Activated T-helper 1 cell treated with anti-CD3 and anti-CD28 coated beads, Interleukin-12 subunit alpha, Interleukin-12 subunit beta, Interleukin-2, Interleukin-4 antibody, amounts not matched to agents 30 ng/mL and 10 ng/mL and 1 ng/mL, durations not matched to agents 14 hours and 24 hours and 36 hours (primary cell): ENCODE data around the gene DEPDC5. TPM values are rescaled to one million over a fixed set of nuclear protein-coding genes. Genes with fewer than 3 reads are reported as not detected.
A peak's percentile ranks its signal among the peaks of the same experiment; 100 is the strongest.
"Not testable (repeated sequence)": the region's sequence is repeated elsewhere in the genome, so short reads cannot be mapped to it uniquely, and the experiment has no call there.

Source experiments
- DNase-seq: peaks from one replicate; pipeline ENCODE4 v3.0.0; 2021; ENCODE audit warnings: low spot score
- H3K27ac Mint-ChIP-seq: one replicate; pipeline ENCODE4 v1.8.0; 2021; ENCODE audit warnings: mild to moderate bottlenecking, mixed read lengths
- H3K27me3 Mint-ChIP-seq: one replicate; pipeline ENCODE4 v1.8.0; 2022; ENCODE audit warnings: mild to moderate bottlenecking, moderate library complexity, mixed read lengths; ENCODE audit not compliant: insufficient read depth
- H3K36me3 Mint-ChIP-seq: one replicate; pipeline ENCODE4 v1.8.0; 2021; ENCODE audit warnings: low read depth, mixed read lengths
- H3K4me1 Mint-ChIP-seq: one replicate; pipeline ENCODE4 v1.8.0; 2021; ENCODE audit warnings: low read depth, mixed read lengths
- H3K4me3 Mint-ChIP-seq: one replicate; pipeline ENCODE4 v1.8.0; 2021; ENCODE audit warnings: mild to moderate bottlenecking, moderate library complexity, mixed read lengths
- H3K9me3 Mint-ChIP-seq: one replicate; pipeline ENCODE4 v1.8.0; 2021; ENCODE audit warnings: mixed read lengths
- intact Hi-C: fragments of 100-400 bp; cut with micrococcal nuclease; formaldehyde crosslinking; loops from one replicate; pipeline ENCODE4 v1.15.1; 2024
- total RNA-seq: library from RNA; stranded (reverse); gene quantifications from 2 replicates; pipeline ENCODE4 v1.2.3, GENCODE V29; 2022

Gene DEPDC5
- total RNA-seq = 39.9 and 42.6 TPM in 2 replicates

DNA sequence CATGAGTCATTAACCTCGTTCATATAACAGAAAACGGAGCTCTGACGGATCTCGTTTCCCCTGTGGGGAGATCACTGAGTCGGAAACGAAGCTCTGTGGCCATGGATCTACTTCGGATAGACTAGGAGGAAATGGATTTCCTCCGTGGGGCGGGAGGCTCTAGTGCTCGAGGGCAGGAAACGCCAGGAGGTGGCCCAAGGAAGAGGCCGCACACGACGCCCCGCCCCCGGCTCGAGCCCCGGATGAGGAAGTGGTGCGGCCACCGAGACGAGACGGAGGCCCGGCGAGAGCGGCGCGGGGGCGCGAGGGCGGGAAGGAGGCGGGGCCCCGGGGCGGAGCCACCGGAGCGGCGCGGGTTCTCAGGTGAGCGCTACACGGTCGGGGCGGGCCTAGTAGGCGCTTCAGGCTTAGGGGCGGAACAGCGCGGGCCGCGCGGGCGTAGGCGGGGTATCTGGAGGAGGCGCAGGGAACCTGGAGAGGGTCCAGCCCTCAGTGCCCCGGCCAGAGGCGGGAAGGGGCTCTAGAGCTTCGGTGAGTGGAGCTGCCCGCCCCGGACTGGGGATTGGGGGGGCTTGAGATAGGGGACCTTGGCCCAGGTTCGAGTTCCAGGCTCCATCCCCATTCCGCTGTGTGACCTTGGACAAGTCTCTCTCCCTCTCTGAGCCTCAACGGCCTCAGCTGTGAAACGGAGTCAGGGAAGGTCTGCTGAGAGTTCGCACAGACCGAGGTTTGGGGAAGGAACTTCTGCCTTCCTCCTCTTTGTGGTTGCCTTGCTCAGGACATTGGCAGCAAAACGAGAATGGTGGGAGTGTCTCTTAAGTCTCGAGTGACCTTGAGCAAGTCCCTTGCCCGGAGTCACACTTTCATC is at the start of gene DEPDC5:
Gene DEPDC5 (plus strand): TSS at position 386 of the 868 bp plus-strand sequence. CDS start 903 bp downstream, outside the sequence.
- H3K27ac Mint-ChIP-seq = peak within 1 kb of the TSS; percentile 99
- H3K4me1 Mint-ChIP-seq = peaks cover 40% of the 10 kb centered on the region
- H3K4me3 Mint-ChIP-seq = peak within 1 kb of the TSS; percentile 86
- intact Hi-C loops = loop anchor here (1.0 to 5.0 kb wide), 9 partner anchors 62 to 1162 kb away; partner anchors contain the start of genes FBXO7, PATZ1, PES1 and PISD
- no peaks in the 10 kb centered on the region for H3K9me3 Mint-ChIP-seq
- no peaks in the 10 kb centered on the region for H3K27me3 Mint-ChIP-seq
- peak; percentile 98 for DNase-seq
- no peaks in the 10 kb centered on the region for H3K36me3 Mint-ChIP-seq

DNA sequence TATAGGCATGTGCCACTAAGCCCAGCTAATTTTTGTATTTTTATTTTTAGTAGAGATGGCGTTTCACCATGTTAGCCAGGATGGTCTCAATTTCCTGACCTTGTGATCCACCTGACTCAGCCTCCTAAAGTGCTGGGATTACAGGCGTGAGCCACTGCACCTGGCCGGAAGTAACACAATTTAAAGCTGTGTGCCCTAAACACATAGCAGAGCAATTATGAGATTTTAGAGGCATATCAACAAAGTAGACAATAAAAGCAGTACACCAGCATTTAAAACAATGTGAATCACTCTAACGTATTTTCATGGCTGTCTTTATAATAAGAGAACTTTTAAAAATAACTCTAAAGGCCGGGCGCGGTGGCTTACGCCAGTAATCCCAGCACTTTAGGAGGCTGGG is 46.3 kb upstream of the DEPDC5 start:
- Mint-ChIP-seq H3K4me1 (peaks cover 5% of the 10 kb centered on the region), H3K4me3 (no peak overlapping the region), H3K36me3 (peaks cover 33% of the 10 kb centered on the region), H3K9me3 (no peaks in the 10 kb centered on the region), H3K27me3 (no peaks in the 10 kb centered on the region), H3K27ac (no peak overlapping the region)
- intact Hi-C loops = no loop called here
- DNase-seq = no peak

DNA sequence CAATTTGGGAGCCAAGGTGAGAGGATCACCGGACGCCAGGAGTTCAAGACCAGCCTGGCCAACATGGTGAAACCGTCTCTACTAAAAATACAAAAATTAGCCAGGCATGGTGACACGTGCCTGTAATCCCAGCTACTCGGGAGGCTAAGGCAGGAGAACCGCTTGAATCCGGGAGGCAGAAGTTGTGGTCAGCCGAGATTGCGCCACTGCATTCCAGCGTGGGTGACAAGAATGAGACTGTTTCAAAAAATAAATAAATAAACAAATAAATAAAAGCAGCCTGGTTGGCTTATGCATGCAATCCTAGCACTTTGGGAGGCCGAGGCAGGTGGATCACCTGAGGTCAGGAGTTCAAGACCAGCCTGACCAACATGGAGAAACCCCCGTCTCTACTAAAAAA is 42.6 kb upstream of the DEPDC5 start:
- H3K9me3 Mint-ChIP-seq, intact Hi-C loops, DNase-seq, H3K4me1 Mint-ChIP-seq, H3K27me3 Mint-ChIP-seq, H3K4me3 Mint-ChIP-seq, H3K27ac Mint-ChIP-seq: not testable (repeated sequence)
- H3K36me3 Mint-ChIP-seq = peaks cover 38% of the 10 kb centered on the region

DNA sequence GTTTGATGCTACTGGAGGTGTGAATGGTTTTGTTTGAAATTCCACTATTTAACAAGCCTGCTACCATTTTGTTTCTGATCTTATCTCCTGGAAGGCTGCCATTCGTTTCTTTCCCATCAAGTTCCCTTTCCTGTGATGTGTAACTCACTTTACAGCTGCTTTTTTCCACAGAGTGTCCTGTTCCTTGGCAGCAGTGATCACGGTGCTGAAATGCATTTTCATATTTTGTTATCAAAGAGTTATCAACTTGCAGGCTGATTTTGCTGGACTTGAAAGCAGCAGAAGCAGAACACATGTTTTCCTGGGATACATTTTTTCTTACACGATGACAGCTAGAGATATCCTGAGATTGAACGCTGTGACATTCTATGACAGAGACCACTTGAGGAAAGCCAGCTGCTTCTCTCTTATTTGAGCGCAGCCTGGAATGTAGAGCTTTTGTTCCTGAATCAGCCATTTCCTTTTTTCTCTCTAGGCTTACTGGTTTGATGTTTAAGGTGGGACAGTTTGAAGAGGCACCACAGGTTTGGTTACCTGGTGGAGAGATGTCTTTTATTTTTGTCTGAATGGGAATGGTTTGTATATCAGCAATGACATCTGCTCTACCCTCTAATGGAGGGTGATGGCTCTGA is 38.6 kb upstream of the DEPDC5 start:
- Mint-ChIP-seq H3K27ac (no peak overlapping the region), H3K9me3 (no peaks in the 10 kb centered on the region), H3K27me3 (no peaks in the 10 kb centered on the region), H3K4me1 (no peaks in the 10 kb centered on the region), H3K36me3 (peaks cover 47% of the 10 kb centered on the region), H3K4me3 (no peak overlapping the region)
- intact Hi-C loops = no loop called here
- no peak for DNase-seq

DNA sequence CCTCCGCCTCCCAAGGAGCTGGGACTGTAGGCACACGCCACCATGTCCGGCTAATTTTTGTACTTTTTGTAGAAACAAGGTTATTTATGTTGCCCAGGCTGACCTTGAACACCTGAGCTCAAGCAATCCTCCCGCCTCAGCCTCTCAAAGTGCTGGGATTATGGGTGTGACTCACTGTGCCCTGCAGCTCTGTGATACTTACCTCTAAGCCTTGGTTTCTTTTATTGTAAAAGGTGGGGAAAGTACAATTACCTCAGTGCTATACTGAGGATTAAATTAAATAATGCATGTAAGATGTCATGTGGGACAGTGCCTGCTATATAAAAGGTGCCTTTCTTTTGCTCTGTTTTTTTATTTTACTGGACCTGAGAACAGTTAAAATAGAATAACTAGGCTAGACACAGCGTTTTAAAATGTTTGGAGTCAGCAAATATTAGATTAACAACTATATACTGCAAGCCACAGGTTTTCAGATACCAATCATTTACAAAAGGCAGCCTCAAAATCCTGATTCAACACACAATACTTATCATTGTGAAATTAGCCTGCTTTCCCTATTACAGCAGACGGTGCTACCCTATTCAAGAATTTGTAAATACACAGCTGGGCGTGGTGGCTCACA is 33.9 kb upstream of the DEPDC5 start:
- no peak overlapping the region for H3K27ac Mint-ChIP-seq
- no peaks in the 10 kb centered on the region for H3K4me1 Mint-ChIP-seq
- intact Hi-C loops = no loop called here
- H3K4me3 Mint-ChIP-seq = no peak overlapping the region
- no peak for DNase-seq
- peaks cover 38% of the 10 kb centered on the region for H3K36me3 Mint-ChIP-seq
- H3K27me3 Mint-ChIP-seq = no peaks in the 10 kb centered on the region
- H3K9me3 Mint-ChIP-seq = no peaks in the 10 kb centered on the region

DNA sequence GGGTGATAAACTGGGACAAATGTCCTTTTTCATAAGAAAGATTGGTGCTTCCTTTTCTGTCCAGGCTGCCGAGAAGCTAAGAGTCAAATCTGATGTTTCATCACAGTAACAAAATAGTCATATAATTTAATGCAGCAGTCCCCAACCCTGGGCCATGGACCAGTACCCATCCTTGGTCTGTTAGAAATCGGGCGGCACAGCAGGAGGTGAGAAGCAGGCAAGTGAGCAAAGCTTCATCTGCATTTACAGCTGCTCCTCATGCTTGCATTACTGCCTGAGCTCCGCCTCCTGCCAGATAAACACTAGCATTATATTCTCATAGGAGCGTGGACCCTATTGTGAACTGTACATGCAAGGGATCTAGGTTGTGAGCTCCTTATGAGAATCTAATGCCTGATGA is 30.1 kb upstream of the DEPDC5 start:
- Mint-ChIP-seq H3K4me3 (no peak overlapping the region), H3K36me3 (peaks cover 22% of the 10 kb centered on the region), H3K9me3 (no peaks in the 10 kb centered on the region), H3K4me1 (no peaks in the 10 kb centered on the region), H3K27ac (no peak overlapping the region), H3K27me3 (no peaks in the 10 kb centered on the region)
- intact Hi-C loops = no loop called here
- DNase-seq = no peak

DNA sequence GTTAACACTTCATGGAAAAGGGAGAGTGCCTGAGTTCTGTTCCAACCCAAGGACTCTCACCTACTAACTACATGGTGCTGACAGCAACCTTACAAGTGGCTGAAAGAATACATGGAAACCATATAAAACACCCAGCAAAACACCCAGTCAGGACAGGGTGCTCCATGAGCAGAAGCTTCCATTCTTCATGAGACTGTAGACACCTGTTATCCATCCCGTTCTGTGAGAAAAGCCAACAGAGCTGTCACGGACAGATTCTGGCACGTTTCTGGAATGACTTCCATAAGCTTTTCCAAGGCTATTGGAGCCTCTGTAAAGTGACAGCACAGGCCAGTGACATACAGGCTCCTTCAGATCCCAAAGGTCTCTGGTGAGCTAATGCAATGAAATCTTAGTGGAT is 27.1 kb upstream of the DEPDC5 start:
- intact Hi-C loops = no loop called here
- no peaks in the 10 kb centered on the region for H3K9me3 Mint-ChIP-seq
- peaks cover 5% of the 10 kb centered on the region for H3K4me1 Mint-ChIP-seq
- no peak overlapping the region for H3K4me3 Mint-ChIP-seq
- H3K27me3 Mint-ChIP-seq = no peaks in the 10 kb centered on the region
- peaks cover 16% of the 10 kb centered on the region for H3K36me3 Mint-ChIP-seq
- H3K27ac Mint-ChIP-seq = no peak overlapping the region
- DNase-seq = no peak

DNA sequence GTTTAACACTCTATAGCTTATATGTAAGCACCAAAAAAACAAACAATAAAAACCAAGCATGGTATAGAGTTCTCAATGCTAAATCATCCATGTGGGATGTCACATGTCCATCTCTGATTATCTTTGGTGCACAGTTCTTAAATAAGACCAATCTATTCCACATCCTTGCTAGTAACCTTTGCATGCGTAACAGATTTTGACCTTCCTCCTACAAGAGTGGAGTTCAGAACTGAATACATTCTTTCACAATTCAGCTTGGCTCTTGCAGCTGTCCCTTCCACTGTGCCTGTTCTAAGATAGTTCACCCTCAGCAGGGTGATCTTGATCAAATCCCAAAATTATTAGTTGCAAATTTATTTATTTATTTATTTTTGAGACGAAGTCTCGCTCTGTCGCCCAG is 25.0 kb upstream of the DEPDC5 start:
- no peaks in the 10 kb centered on the region for H3K27me3 Mint-ChIP-seq
- no peak for DNase-seq
- H3K9me3 Mint-ChIP-seq = no peaks in the 10 kb centered on the region
- no peak overlapping the region for H3K4me3 Mint-ChIP-seq
- peaks cover 14% of the 10 kb centered on the region for H3K36me3 Mint-ChIP-seq
- no peak overlapping the region for H3K27ac Mint-ChIP-seq
- intact Hi-C loops = no loop called here
- H3K4me1 Mint-ChIP-seq = peaks cover 11% of the 10 kb centered on the region

DNA sequence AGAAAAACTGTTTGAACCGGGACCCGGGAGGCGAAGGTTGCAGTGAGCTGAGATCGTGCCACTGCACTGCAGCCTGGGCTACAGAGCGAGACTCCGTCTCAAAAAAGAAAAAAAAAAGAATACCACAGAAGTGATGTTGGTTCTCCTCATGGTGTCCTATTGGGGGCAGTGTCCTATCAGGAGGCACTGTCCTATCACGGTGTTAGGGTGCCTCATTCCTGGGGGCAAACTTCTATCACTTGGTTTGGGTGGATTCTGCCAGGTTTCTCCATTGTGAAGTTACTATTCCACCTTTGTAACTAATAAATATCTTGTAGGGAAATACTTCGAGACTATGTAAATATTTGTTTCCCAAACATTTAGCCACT is 23.5 kb upstream of the DEPDC5 start:
- Mint-ChIP-seq H3K4me1 (peaks cover 17% of the 10 kb centered on the region), H3K27me3 (no peaks in the 10 kb centered on the region), H3K27ac (no peak overlapping the region), H3K36me3 (peaks cover 12% of the 10 kb centered on the region), H3K9me3 (no peaks in the 10 kb centered on the region), H3K4me3 (no peak overlapping the region)
- DNase-seq = no peak
- intact Hi-C loops = no loop called here

DNA sequence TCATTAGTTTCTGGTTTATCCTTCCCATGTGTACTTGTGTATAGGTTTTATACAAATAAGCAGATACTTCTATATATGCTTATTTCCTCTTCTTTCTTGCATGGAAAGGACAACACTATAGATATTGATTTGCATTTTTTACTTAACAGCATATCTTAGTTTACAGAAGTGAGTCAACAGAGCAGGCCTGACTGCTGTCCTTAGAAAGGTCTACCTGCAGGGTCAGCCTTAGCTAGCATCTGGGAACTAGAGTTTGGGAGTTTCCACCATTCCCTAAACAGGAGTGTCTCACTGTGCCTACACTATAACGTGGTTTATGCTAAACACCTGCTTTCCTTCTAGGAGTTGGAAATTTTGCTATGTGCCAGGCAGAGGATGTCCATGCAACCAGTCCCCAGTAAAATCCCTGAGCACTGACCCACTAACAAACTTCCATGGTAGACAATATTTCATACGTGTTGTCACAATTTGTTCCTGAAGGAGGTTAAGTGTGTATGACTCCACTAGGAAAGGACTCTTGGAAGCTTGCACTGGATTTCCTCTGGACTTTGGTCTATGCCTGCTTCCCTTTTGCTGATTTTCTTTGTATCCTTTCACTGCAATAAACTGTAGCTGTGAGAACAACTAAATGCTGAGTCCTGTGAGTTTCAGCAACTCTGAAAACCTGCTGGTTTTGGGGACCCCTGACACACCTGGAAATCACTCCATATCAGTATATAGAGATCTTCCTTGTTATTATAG is 21.6 kb upstream of the DEPDC5 start:
- Mint-ChIP-seq H3K4me1 (peaks cover 17% of the 10 kb centered on the region), H3K9me3 (no peaks in the 10 kb centered on the region), H3K27me3 (no peaks in the 10 kb centered on the region), H3K36me3 (peaks cover 11% of the 10 kb centered on the region), H3K4me3 (no peak overlapping the region), H3K27ac (no peak overlapping the region)
- intact Hi-C loops = no loop called here
- no peak for DNase-seq

DNA sequence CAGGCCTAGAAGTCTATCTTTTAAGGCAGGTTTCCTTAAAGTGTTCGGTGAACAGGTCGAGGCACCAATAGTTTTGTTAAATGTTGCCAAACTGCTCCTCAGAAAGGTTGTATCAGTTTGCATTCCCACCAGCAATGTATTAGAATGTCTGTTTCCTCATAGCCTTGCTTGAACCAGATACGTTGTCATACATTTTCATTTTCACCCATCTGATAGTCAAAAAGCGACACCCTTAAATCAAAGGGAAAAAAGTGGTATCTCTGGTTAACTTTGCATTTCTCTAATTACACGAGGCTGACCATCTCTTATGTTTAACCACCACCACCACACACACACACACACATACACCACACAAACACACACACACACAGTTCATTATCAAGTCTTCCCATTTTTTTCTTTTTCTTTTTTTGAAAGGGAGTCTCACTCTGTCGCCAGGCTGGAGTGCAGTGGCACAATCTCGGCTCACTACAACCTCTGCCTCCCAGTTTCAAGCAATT is 20.2 kb upstream of the DEPDC5 start:
- no peak overlapping the region for H3K4me3 Mint-ChIP-seq
- DNase-seq = no peak
- peaks cover 25% of the 10 kb centered on the region for H3K4me1 Mint-ChIP-seq
- H3K27me3 Mint-ChIP-seq = no peaks in the 10 kb centered on the region
- intact Hi-C loops = no loop called here
- peaks cover 17% of the 10 kb centered on the region for H3K36me3 Mint-ChIP-seq
- H3K9me3 Mint-ChIP-seq = no peaks in the 10 kb centered on the region
- peak overlapping the region; percentile 9 for H3K27ac Mint-ChIP-seq

DNA sequence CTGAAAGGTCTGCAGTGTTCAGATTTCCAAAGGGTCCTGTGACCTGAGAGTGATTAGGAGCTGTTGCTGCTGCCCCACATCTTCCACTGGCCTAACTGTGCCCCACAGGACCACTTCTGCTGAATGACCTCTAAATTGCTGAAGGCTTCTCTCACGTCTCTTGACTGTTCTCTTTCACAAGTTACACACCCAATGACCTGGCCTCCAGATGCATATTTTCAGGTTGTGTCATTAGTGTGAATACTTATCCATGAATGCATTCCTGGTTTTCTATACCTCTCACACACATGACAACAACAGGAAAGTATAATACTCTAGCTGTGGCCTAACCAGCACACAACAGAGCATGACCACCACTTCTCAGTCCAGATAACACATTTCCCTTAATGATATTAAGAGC is 19.3 kb upstream of the DEPDC5 start:
- Mint-ChIP-seq H3K36me3 (peaks cover 18% of the 10 kb centered on the region), H3K4me1 (peaks cover 24% of the 10 kb centered on the region), H3K9me3 (no peaks in the 10 kb centered on the region), H3K27me3 (no peaks in the 10 kb centered on the region), H3K4me3 (no peak overlapping the region), H3K27ac (no peak overlapping the region)
- intact Hi-C loops = no loop called here
- DNase-seq = no peak
